Cardiac muscle cell (in vitro differentiated cells and primary cell): Measurements from ENCODE around the gene CITED1. TPM values are rescaled to one million over a fixed set of nuclear protein-coding genes. Genes with fewer than 3 reads are reported as not detected.

ENCODE experiments used
- DNase-seq, 2 donors: peaks; one replicate each; pipeline versions ENCODE4 v3.0.0 to v3.0.0-alpha.2; 2010 to 2017; ENCODE audit warnings: low read depth in 1 of 2, low spot score in 1 of 2
- H3K27ac ChIP-seq: fragments of 200-600 bp; sonication (generic); 2 replicates; pipeline ENCODE4 v1.5.1; 2016
- H3K27me3 ChIP-seq: fragments of 200-600 bp; sonication (generic); 2 replicates; pipeline ENCODE4 v1.6.0; 2016; ENCODE audit warnings: control low read depth
- H3K36me3 ChIP-seq: fragments of 200-600 bp; sonication (generic); 2 replicates; pipeline ENCODE4 v1.5.1; 2016; ENCODE audit warnings: control low read depth
- H3K4me1 ChIP-seq: fragments of 200-600 bp; sonication (generic); 2 replicates; pipeline ENCODE4 v1.8.1; 2017; ENCODE audit warnings: low read depth, mild to moderate bottlenecking, mixed run types
- H3K4me3 ChIP-seq: fragments of 200-600 bp; sonication (generic); 2 replicates; pipeline ENCODE4 v1.5.1; 2016; ENCODE audit warnings: mild to moderate bottlenecking
- H3K9me3 ChIP-seq: fragments of 200-600 bp; sonication (generic); 2 replicates; pipeline ENCODE4 v1.5.1; 2017; ENCODE audit warnings: low read depth, mild to moderate bottlenecking, control low read depth
- CTCF ChIP-seq: IDR thresholded peaks from 2 replicates; pipeline ENCODE4 v1.5.1; 2012; ENCODE audit warnings: low read depth, mild to moderate bottlenecking, low read length
- polyA plus RNA-seq: library from polyadenylated mRNA; unstranded; fragments of >200 nt; fragmentation: Nextera tagmentation; extraction: Ambion mirVana; gene quantifications from 2 replicates; pipeline ENCODE4 v1.2.1, GENCODE V29; 2016
- total RNA-seq: library from RNA; depleted of rRNA; stranded (reverse); fragments of >200 nt; gene quantifications from 2 replicates; pipeline ENCODE4 v1.2.3, GENCODE V29; 2016

The CITED1 gene
- total and polyA plus RNA-seq, 2 experiments from 2014 or later = 1.0 to 1.1 TPM

GRCh38 chrX:72307646-72308051 is 1.9 kb upstream of the CITED1 start:
- H3K9me3 ChIP-seq = no peaks in the 10 kb centered on the region
- no peak for TF ChIP-seq CTCF

GRCh38 chrX:72306851-72307645 is 1.3 kb upstream of the CITED1 start:
- Histone ChIP-seq H3K9me3 (no peaks in the 10 kb centered on the region), H3K4me3 (peak overlapping the region; percentile 59), H3K27me3 (peaks cover 59% of the 10 kb centered on the region), H3K4me1 (no peaks in the 10 kb centered on the region), H3K36me3 (no peaks in the 10 kb centered on the region), H3K27ac (no peak overlapping the region)
- peak; percentile 70 to 73 for DNase-seq
- TF ChIP-seq CTCF = no peak

More at GRCh38 chrX:72307646-72308051, 1.9 kb upstream of the CITED1 start:
- Histone ChIP-seq H3K36me3 (no peaks in the 10 kb centered on the region), H3K27ac (no peak overlapping the region), H3K4me3 (peak overlapping the region; percentile 59), H3K27me3 (peaks cover 54% of the 10 kb centered on the region), H3K4me1 (no peaks in the 10 kb centered on the region)
- no peak for DNase-seq

- Histone ChIP-seq H3K4me3 (peak overlapping the region; percentile 59), H3K27ac (no peak overlapping the region), H3K36me3 (no peaks in the 10 kb centered on the region), H3K9me3 (no peaks in the 10 kb centered on the region), H3K27me3 (peaks cover 63% of the 10 kb centered on the region), H3K4me1 (no peaks in the 10 kb centered on the region)
- peak in 1 of 2 donors; percentile 26 for DNase-seq
- no peak for TF ChIP-seq CTCF
These were observed 529 bp upstream of the CITED1 start for GRCh38 chrX:72306085-72306801.

GRCh38 chrX:72304877-72305276 is 837 bp downstream of the CITED1 start:
- no peak for TF ChIP-seq CTCF
- Histone ChIP-seq H3K4me1 (no peaks in the 10 kb centered on the region), H3K9me3 (no peaks in the 10 kb centered on the region), H3K27me3 (peaks cover 65% of the 10 kb centered on the region), H3K36me3 (no peaks in the 10 kb centered on the region), H3K27ac (no peak overlapping the region), H3K4me3 (peak overlapping the region; percentile 59)
- DNase-seq = peak in 1 of 2 donors; percentile 33

- DNase-seq = no peak
- no peaks in the 10 kb centered on the region for H3K36me3 ChIP-seq
- no peaks in the 10 kb centered on the region for H3K4me1 ChIP-seq
- peaks cover 45% of the 10 kb centered on the region for H3K27me3 ChIP-seq
- no peak for TF ChIP-seq CTCF
- H3K4me3 ChIP-seq = no peak overlapping the region
- H3K9me3 ChIP-seq = no peaks in the 10 kb centered on the region
- H3K27ac ChIP-seq = no peak overlapping the region
These were observed 3.9 kb downstream of the CITED1 start for GRCh38 chrX:72301781-72302180.
